AG10803 (cell line): ENCODE results near the gene TTC28.

ENCODE experiments used
- DNase-seq: peaks from one replicate; pipeline ENCODE4 v3.0.0; 2010; ENCODE audit warnings: low read depth
- H3K4me3 ChIP-seq: 2 replicates; pipeline ENCODE4 v1.5.1; 2011; ENCODE audit warnings: mild to moderate bottlenecking, low read length, control low read depth
- TF ChIP-seq, protein P1 (sequence below): conservative IDR thresholded peaks from 2 replicates; pipeline ENCODE4 v1.5.1; 2011; ENCODE audit warnings: mild to moderate bottlenecking, low read length, control low read depth, inconsistent platforms

The TTC28 gene

DNA sequence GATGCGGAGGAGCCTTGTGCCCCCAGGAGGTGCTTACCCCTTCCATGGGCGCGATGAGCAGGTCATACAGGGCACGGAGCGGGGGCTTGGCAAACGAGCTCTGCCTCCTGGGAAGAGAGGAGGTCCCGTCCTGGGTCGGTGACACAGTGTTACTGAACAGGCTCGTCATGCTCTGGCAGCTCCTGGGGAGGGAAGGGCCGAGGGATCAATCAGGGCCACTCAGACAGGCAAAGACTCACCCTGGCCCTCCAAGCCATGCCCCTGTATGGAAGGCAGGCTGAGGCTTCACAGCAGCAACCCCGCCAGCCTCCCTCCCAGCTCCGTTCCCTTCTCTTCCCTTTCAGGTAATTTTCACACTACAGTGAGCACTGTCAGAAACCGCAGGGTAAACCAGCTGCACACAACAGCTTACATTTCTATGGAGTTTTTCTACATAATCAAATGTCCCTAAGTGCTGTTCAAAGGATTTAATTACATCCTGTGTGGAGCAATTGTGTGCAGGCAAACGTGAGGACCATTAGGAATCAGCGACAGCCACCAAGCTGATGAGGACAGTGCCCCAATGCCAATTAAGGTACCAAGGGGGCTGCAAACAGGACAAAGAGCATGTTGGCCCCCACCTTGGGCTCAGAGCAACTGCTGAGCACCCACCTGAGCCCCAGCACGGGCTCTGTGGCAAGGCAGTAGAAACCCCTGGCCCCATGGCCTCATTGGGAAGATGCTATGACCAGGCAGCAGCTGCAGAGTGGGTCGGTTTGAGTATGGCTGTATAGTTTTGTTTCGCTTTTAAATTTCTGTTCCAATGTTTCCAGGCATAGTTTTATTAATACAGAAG, 665.2 kb downstream of the TTC28 start:
- DNase-seq: no peak
- H3K4me3 ChIP-seq: no peak overlapping the region
- TF ChIP-seq, protein P1, sequence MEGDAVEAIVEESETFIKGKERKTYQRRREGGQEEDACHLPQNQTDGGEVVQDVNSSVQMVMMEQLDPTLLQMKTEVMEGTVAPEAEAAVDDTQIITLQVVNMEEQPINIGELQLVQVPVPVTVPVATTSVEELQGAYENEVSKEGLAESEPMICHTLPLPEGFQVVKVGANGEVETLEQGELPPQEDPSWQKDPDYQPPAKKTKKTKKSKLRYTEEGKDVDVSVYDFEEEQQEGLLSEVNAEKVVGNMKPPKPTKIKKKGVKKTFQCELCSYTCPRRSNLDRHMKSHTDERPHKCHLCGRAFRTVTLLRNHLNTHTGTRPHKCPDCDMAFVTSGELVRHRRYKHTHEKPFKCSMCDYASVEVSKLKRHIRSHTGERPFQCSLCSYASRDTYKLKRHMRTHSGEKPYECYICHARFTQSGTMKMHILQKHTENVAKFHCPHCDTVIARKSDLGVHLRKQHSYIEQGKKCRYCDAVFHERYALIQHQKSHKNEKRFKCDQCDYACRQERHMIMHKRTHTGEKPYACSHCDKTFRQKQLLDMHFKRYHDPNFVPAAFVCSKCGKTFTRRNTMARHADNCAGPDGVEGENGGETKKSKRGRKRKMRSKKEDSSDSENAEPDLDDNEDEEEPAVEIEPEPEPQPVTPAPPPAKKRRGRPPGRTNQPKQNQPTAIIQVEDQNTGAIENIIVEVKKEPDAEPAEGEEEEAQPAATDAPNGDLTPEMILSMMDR: no peak

DNA sequence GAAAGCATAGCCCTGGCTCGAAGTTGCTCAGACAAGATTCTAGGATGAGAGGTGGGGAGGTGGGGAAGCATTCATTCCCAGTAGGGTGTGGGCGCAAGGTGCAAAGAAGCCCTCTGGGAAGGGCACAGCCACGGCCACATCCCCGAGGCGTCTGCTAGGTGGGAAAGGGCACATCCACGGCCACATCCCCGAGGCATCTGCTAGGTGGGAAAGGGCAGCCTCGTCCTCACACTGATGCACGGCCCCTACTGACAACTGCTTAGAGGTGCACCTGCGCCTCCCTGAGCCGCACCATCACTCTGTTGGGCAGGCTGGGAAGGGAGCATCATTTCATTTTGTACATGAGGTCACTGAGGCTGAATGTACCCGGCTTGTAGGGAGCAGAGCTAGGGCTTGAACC, 666.0 kb downstream of the TTC28 start:
- TF ChIP-seq, protein P1: no peak
- no peak overlapping the region for H3K4me3 ChIP-seq

GRCh38 chr22:28012832-28013460, 666.7 kb downstream of the TTC28 start:
- DNase-seq: no peak
- TF ChIP-seq, protein P1: no peak
- no peak overlapping the region for H3K4me3 ChIP-seq

More for the DNA sequence above, 666.0 kb downstream of the TTC28 start:
- no peak for DNase-seq

DNA sequence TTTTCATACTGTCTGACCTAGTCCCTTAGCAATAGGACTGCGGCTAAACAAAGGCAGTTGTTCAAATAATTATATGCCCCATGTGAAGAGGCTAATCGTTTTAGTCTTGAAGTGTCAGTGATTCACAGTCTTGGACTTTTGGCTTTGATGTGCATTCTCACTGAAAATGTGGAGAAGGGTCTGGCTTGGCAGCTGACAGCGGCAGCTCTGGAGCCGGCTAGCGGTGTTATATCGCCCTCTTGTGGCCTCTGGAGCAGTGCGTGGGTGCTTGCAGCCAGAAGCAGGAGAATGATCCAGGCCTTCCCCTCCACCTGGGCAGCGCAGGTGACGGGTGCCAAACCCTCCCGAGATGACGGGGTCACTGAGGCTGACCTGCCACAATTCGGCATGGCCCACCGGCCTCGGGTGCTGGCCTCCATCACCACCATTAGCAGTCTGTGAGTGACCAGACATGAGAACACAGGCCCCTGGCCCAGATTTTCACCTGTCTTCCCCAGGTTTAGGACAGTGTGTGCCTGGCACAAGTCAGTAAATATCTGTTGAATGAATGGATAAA, 670.3 kb downstream of the TTC28 start:
- H3K4me3 ChIP-seq: no peak overlapping the region
- DNase-seq: peak; percentile 86
- TF ChIP-seq, protein P1: peak; percentile 95

GRCh38 chr22:28008649-28009048, 671.0 kb downstream of the TTC28 start:
- TF ChIP-seq, protein P1: no peak
- no peak overlapping the region for H3K4me3 ChIP-seq
- DNase-seq: no peak

DNA sequence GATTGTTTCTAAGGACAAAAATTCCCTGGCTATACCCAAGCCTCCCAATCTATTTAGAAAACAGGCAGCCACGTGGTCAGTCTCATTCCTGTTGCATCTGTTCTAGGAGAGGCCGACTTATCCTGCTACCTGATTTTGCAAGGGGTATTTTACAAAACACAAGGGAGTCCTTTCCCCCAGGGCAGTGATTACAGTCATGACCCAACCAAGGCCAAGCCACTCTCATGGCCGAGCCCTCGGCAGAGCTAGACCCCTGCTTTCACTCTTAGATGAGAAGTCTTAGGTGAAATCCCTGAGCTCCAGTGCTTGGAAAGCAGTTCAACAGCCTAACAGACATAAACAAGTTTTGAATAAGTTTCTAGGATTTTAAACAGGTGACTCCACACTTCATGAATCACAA, 671.6 kb downstream of the TTC28 start:
- TF ChIP-seq, protein P1: no peak
- no peak for DNase-seq
- H3K4me3 ChIP-seq: no peak overlapping the region
